Activated T-cell treated with anti-CD3 and anti-CD28 coated beads for 24 hours (primary cell): Measurements from ENCODE around the gene SDF2.
"Not testable (repeated sequence)": the region's sequence is repeated elsewhere in the genome, so short reads cannot be mapped to it uniquely, and the experiment has no call there.

Experiments
- DNase-seq: peaks from one replicate; pipeline ENCODE4 v3.0.0-alpha.2; 2020; ENCODE audit warnings: low read depth

Gene SDF2

GRCh38 chr17:28684963-28685362, 23.3 kb upstream of the SDF2 start:
- no peak for DNase-seq

- no peak for DNase-seq
Observed at GRCh38 chr17:28682655-28683054, 20.9 kb upstream of the SDF2 start.

- DNase-seq = no peak
Observed at GRCh38 chr17:28675980-28676379, 14.3 kb upstream of the SDF2 start.

- DNase-seq = no peak
Observed at GRCh38 chr17:28675490-28675889, 13.8 kb upstream of the SDF2 start.

GRCh38 chr17:28669918-28670317, 8.2 kb upstream of the SDF2 start:
- no peak for DNase-seq

GRCh38 chr17:28667870-28668269, 6.2 kb upstream of the SDF2 start:
- no peak for DNase-seq

GRCh38 chr17:28665994-28666393, 4.3 kb upstream of the SDF2 start:
- DNase-seq = no peak

GRCh38 chr17:28663723-28664122, 2.0 kb upstream of the SDF2 start:
- no peak for DNase-seq

GRCh38 chr17:28662527-28662829, 772 bp upstream of the SDF2 start:
- DNase-seq = no peak

GRCh38 chr17:28659497-28659881, 2.2 kb downstream of the SDF2 start:
- not testable (repeated sequence) for DNase-seq

GRCh38 chr17:28658766-28659496, 2.8 kb downstream of the SDF2 start:
- DNase-seq = not testable (repeated sequence)

GRCh38 chr17:28658342-28658741, 3.4 kb downstream of the SDF2 start:
- DNase-seq = not testable (repeated sequence)

GRCh38 chr17:28657756-28658155, 4.0 kb downstream of the SDF2 start:
- no peak for DNase-seq

- DNase-seq = no peak
Observed at GRCh38 chr17:28655160-28655559, 6.5 kb downstream of the SDF2 start.

- DNase-seq = no peak
Observed at GRCh38 chr17:28648698-28649097, 13.0 kb downstream of the SDF2 start.

- DNase-seq = no peak
Observed at GRCh38 chr17:28646039-28646754, 15.5 kb downstream of the SDF2 start.

GRCh38 chr17:28645576-28645939, 16.1 kb downstream of the SDF2 start:
- DNase-seq = no peak

- peak; percentile 96 for DNase-seq
Observed at GRCh38 chr17:28644787-28645575, 16.7 kb downstream of the SDF2 start, which contains the start of gene BLTP2. TSS of gene BLTP2 (minus strand) at chr17:28645158. CDS start at chr17:28645056, 102 bp downstream.

GRCh38 chr17:28643983-28644786, 17.5 kb downstream of the SDF2 start:
- peak; percentile 12 for DNase-seq

- DNase-seq = no peak
Observed at GRCh38 chr17:28641579-28641978, 20.1 kb downstream of the SDF2 start.

- no peak for DNase-seq
Observed at GRCh38 chr17:28635506-28635905, 26.2 kb downstream of the SDF2 start.

- DNase-seq = no peak
Observed at GRCh38 chr17:28634206-28634865, 27.4 kb downstream of the SDF2 start.
